OCI-LY7 (cell line): Measurements from ENCODE around the gene EYA2. TPM values are rescaled to one million over a fixed set of nuclear protein-coding genes. Genes with fewer than 3 reads are reported as not detected.

Source experiments
- BruUV-seq: library from RNA; stranded (reverse); fragments of 400-500 nt; replicated peaks from 2 replicates; lab custom pipeline; 2021; lab: Mats Ljungman, UMichigan
- CTCF ChIA-PET: fragments of 300-600 bp; sonication (Branson Sonifier 250); formaldehyde crosslinking; loops from one replicate; lab custom pipeline; 2022; ENCODE audit warnings: antibody characterized with exemption; ENCODE audit not compliant: unreplicated experiment; lab: Charles Lee
- POLR2A ChIA-PET: fragments of 300-600 bp; sonication (Branson Sonifier 250); formaldehyde crosslinking; loops from one replicate; lab custom pipeline; 2022; ENCODE audit warnings: antibody characterized with exemption; lab: Charles Lee
- DNase-seq: peaks from one replicate; pipeline ENCODE4 v3.0.0-alpha.2; 2015; ENCODE audit warnings: low spot score
- H2AFZ ChIP-seq: fragments of 200-600 bp; sonication (generic), shearing (Covaris generic); 2 replicates; pipeline ENCODE4 v1.6.1; 2014; ENCODE audit warnings: mild to moderate bottlenecking, antibody characterized with exemption, low read length, moderate library complexity
- H3K27ac ChIP-seq: fragments of 200-600 bp; sonication (generic); 2 replicates; pipeline ENCODE4 v1.5.1; 2014; ENCODE audit warnings: mixed run types, low read depth, mild to moderate bottlenecking, moderate library complexity, low read length, inconsistent platforms; ENCODE audit not compliant: poor library complexity, severe bottlenecking
- H3K36me3 ChIP-seq: fragments of 200-600 bp; sonication (generic); 2 replicates; pipeline ENCODE4 v1.6.1; 2014; ENCODE audit warnings: mild to moderate bottlenecking, antibody characterized with exemption, low read length, moderate library complexity, mixed read lengths; ENCODE audit not compliant: insufficient read depth
- H3K4me1 ChIP-seq: fragments of 200-600 bp; sonication (generic); 2 replicates; pipeline ENCODE4 v1.5.1; 2014; ENCODE audit warnings: mild to moderate bottlenecking, low read length; ENCODE audit not compliant: insufficient read depth, poor library complexity, severe bottlenecking
- H3K4me2 ChIP-seq: fragments of 200-600 bp; sonication (generic); 2 replicates; pipeline ENCODE4 v1.6.1; 2014; ENCODE audit warnings: mild to moderate bottlenecking, low read length
- H3K4me3 ChIP-seq: fragments of 200-600 bp; sonication (generic); 2 replicates; pipeline ENCODE4 v1.5.1; 2014; ENCODE audit warnings: mild to moderate bottlenecking, low read depth, low read length; ENCODE audit not compliant: poor library complexity, severe bottlenecking
- H3K79me2 ChIP-seq: fragments of 200-600 bp; sonication (generic); 2 replicates; pipeline ENCODE4 v1.6.1; 2016; ENCODE audit warnings: low read depth, mild to moderate bottlenecking, low read length, moderate library complexity, mixed read lengths; ENCODE audit not compliant: insufficient read depth
- H3K9me2 ChIP-seq: fragments of 200-600 bp; sonication (generic); 2 replicates; pipeline ENCODE4 v1.6.1; 2016; ENCODE audit warnings: mild to moderate bottlenecking, low read length, mixed read lengths; ENCODE audit not compliant: insufficient read depth
- H3K9me3 ChIP-seq: fragments of 200-600 bp; sonication (generic); 2 replicates; pipeline ENCODE4 v1.6.1; 2014; ENCODE audit warnings: mild to moderate bottlenecking, mixed run types, low read length, mixed read lengths
- H4K20me1 ChIP-seq: fragments of 200-600 bp; sonication (generic); 2 replicates; pipeline ENCODE4 v1.6.1; 2014; ENCODE audit warnings: mild to moderate bottlenecking, antibody characterized with exemption, low read length, moderate library complexity, mixed read lengths; ENCODE audit not compliant: insufficient read depth
- CTCF ChIP-seq: fragments of 200-600 bp; sonication (generic); conservative IDR thresholded peaks from 2 replicates; pipeline ENCODE4 v1.5.1; 2014; ENCODE audit warnings: mild to moderate bottlenecking, antibody characterized with exemption, low read length, moderate library complexity, mixed read lengths
- EZH2phosphoT487 ChIP-seq: fragments of 200-600 bp; sonication (generic); IDR thresholded peaks from 2 replicates; pipeline ENCODE4 v1.6.1; 2018; ENCODE audit warnings: low read depth, borderline replicate concordance, mild to moderate bottlenecking, mixed run types, antibody characterized with exemption, low read length, moderate library complexity, mixed read lengths
- intact Hi-C: fragments of 100-400 bp; cut with micrococcal nuclease; formaldehyde crosslinking; loops from one replicate; pipeline ENCODE4 v1.10.0; 2022; ENCODE audit not compliant: unreplicated experiment
- total RNA-seq, 2 experiments: library from RNA; depleted of rRNA in 1 of 2; stranded (reverse); fragments of >200 nt in 1 of 2; shearing (Covaris generic) in 1 of 2; gene quantifications; 2 replicates each; pipeline ENCODE4 v1.2.3, GENCODE V29; 2014 to 2022

The EYA2 gene
- total RNA-seq, 2 experiments from 2014 or later, result not detected

- CTCF ChIA-PET, result no interaction called here
Observed at GRCh38 chr20:47004179-47004578, 109.5 kb downstream of the EYA2 start.

GRCh38 chr20:47007826-47008655 lies 113.4 kb downstream of the EYA2 start:
- no peaks in the 10 kb centered on the region for H3K79me2 ChIP-seq
- ChIA-PET CTCF (no interaction called here), POLR2A (interaction anchor here (0.7 kb wide), 1 partner anchor 474 kb away, joined by 3 read pairs; no protein-coding TSS in a partner anchor)
- H3K9me2 ChIP-seq, result no peaks in the 10 kb centered on the region
- no peak for DNase-seq
- TF ChIP-seq CTCF, result no peak
- TF ChIP-seq EZH2phosphoT487, result no peak
- no TSS peak for BruUV-seq
- H3K4me2 ChIP-seq, result no peak overlapping the region
- H3K4me1 ChIP-seq, result peaks cover 9% of the 10 kb centered on the region
- no peak overlapping the region for H2AFZ ChIP-seq
- H3K9me3 ChIP-seq, result no peaks in the 10 kb centered on the region
- intact Hi-C loops, result no loop called here
- no peaks in the 10 kb centered on the region for H4K20me1 ChIP-seq
- no peak overlapping the region for H3K27ac ChIP-seq
- H3K4me3 ChIP-seq, result no peak overlapping the region
- H3K36me3 ChIP-seq, result no peaks in the 10 kb centered on the region

More at GRCh38 chr20:47004179-47004578, 109.5 kb downstream of the EYA2 start:
- no peak for DNase-seq
- Histone ChIP-seq H3K9me3 (no peaks in the 10 kb centered on the region), H3K4me1 (peaks cover 33% of the 10 kb centered on the region), H3K4me2 (no peak overlapping the region), H3K9me2 (no peaks in the 10 kb centered on the region), H4K20me1 (no peaks in the 10 kb centered on the region), H3K27ac (no peak overlapping the region), H3K79me2 (no peaks in the 10 kb centered on the region), H2AFZ (no peak overlapping the region), H3K4me3 (no peak overlapping the region), H3K36me3 (no peaks in the 10 kb centered on the region)
- POLR2A ChIA-PET, result interaction anchor here (0.5 kb wide), 1 partner anchor 286 kb away, joined by 3 read pairs; no protein-coding TSS in a partner anchor
- TF ChIP-seq CTCF (no peak), EZH2phosphoT487 (no peak)
- intact Hi-C loops, result no loop called here
- no TSS peak for BruUV-seq
